GM21423 (cell line): ENCODE measurements around the gene TTN.

Experiments
- ATAC-seq: cut with Tn5 transposase; IDR thresholded peaks from one replicate; pipeline ENCODE4 v1.9.1; 2021; ENCODE audit warnings: mild to moderate bottlenecking, moderate library complexity; ENCODE audit not compliant: unreplicated experiment

Gene TTN

GRCh38 chr2:178807227-178808008 lies at the start of gene TTN:
TTN (minus strand) TSS chr2:178807423; CDS start chr2:178804642, 2,781 bp downstream.
- ATAC-seq: no peak

- no peak for ATAC-seq
These were observed 47.9 kb upstream of the TTN start for GRCh38 chr2:178855151-178855550.

- ATAC-seq: no peak
These were observed 41.1 kb upstream of the TTN start for GRCh38 chr2:178848335-178848734.

GRCh38 chr2:178846458-178846802 lies 39.2 kb upstream of the TTN start:
- ATAC-seq: no peak

- no peak for ATAC-seq
These were observed 38.6 kb upstream of the TTN start for GRCh38 chr2:178845566-178846457.

GRCh38 chr2:178844701-178845100 lies 37.5 kb upstream of the TTN start:
- ATAC-seq: no peak

- ATAC-seq: no peak
These were observed 37.0 kb upstream of the TTN start for GRCh38 chr2:178844269-178844668.

GRCh38 chr2:178843697-178844096 lies 36.5 kb upstream of the TTN start:
- ATAC-seq: no peak

GRCh38 chr2:178836807-178837206 lies 29.6 kb upstream of the TTN start:
- ATAC-seq: no peak

- ATAC-seq: no peak
These were observed 26.9 kb upstream of the TTN start for GRCh38 chr2:178834086-178834485.

- no peak for ATAC-seq
These were observed 26.2 kb upstream of the TTN start for GRCh38 chr2:178833382-178833781.

- ATAC-seq: no peak
These were observed 23.2 kb upstream of the TTN start for GRCh38 chr2:178830451-178830850.

- no peak for ATAC-seq
These were observed 22.8 kb upstream of the TTN start for GRCh38 chr2:178829981-178830380.

- ATAC-seq: no peak
These were observed 22.2 kb upstream of the TTN start for GRCh38 chr2:178829299-178829960.

- ATAC-seq: no peak
These were observed 21.3 kb upstream of the TTN start for GRCh38 chr2:178828486-178828881.

GRCh38 chr2:178827739-178828485 lies 20.7 kb upstream of the TTN start:
- ATAC-seq: no peak

- no peak for ATAC-seq
These were observed 19.9 kb upstream of the TTN start for GRCh38 chr2:178827111-178827510.

GRCh38 chr2:178825183-178825582 lies 18.0 kb upstream of the TTN start:
- no peak for ATAC-seq

- no peak for ATAC-seq
These were observed 17.0 kb upstream of the TTN start for GRCh38 chr2:178824181-178824580.

- peak; percentile 82 for ATAC-seq
These were observed 12.8 kb upstream of the TTN start for GRCh38 chr2:178819992-178820391.
